ENCODE data around the gene NOXO1. TPM values are rescaled to one million over a fixed set of nuclear protein-coding genes. Genes with fewer than 3 reads are reported as not detected.

NOXO1 gene
- total and polyA plus RNA-seq, 2 donors (not counting 3 experiments of a cell fraction or from before 2014, with no cell fraction given), result 0.37 to 0.60 TPM

DNA sequence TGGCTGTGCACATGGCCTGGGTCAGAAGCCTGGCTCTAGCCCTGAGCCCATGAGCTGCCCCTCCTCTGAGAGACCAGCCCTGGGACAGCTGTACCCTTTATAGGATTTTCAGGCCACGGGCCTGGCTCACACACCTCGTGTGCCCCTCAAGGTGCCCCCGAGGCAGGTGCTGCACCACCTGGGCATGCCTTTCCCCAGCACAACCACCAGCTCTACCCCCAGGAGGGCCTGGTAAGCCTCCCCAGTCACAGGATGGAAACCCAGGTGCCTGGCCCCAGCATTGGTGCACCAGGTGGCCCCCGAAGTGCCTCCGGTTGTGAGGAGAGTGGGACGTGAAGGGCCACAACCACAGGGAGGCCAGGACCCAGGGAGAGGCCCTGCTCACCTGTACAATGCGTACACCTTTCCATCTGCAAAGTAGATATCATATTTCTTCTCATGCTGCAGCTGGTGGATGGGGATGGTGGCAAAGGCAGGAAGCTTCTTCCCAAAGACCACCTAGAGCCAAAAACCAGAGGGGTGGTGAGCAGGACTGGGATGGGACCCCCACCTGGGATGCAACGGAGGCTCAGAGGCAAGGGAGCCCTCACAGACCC, 22.1 kb upstream of the NOXO1 start:
- peaks cover 0 to 45% of the 10 kb centered on the region in 2 experiments for H3K36me3 ChIP-seq (ENCODE audit: control insufficient read depth in 2 of 2, extremely low read depth in 1 of 2, insufficient read depth in 2 of 2, low read length in 2 of 2)
- no peak overlapping the region for H3K4me2 ChIP-seq (ENCODE audit: insufficient read depth, low read length)
- H3K4me3 ChIP-seq (replicated peaks in 1 of 3; ENCODE audit: insufficient read depth in 1 of 3, low read depth in 1 of 3, low read length in 3 of 3), result no peak overlapping the region
- FAIRE-seq (no peak), DNase-seq (ENCODE audit: low read depth, low spot score) (no peak)
- H3K27me3 ChIP-seq (ENCODE audit: control insufficient read depth in 2 of 2, insufficient read depth in 2 of 2, low read length in 2 of 2), result no peaks in the 10 kb centered on the region
- BruUV-seq (replicated peaks), result no TSS peak
- H3K79me2 ChIP-seq (ENCODE audit: control insufficient read depth, insufficient read depth, low read length), result peaks cover 57% of the 10 kb centered on the region
- no peaks in the 10 kb centered on the region for H3K9me3 ChIP-seq (replicated peaks; ENCODE audit: control insufficient read depth, insufficient read depth, low read length)
- TF ChIP-seq FOS (IDR thresholded peaks at IDR 0.05; ENCODE audit: borderline replicate concordance, insufficient read depth, low read length) (no peak), EZH2 (IDR thresholded peaks at IDR 0.05; ENCODE audit: borderline replicate concordance, low read depth, low read length, severe bottlenecking) (no peak), CTCF (IDR thresholded peaks at IDR 0.05; ENCODE audit: extremely low read depth in 1 of 2, insufficient read depth in 1 of 2, low read depth in 1 of 2, low read length in 2 of 2) (no peak), MAX (IDR thresholded peaks at IDR 0.05; ENCODE audit: insufficient read depth, insufficient read length) (no peak), MYC (IDR thresholded peaks at IDR 0.05; ENCODE audit: low read depth, low read length) (no peak), POLR2AphosphoS5 (IDR thresholded peaks at IDR 0.05; ENCODE audit: insufficient read depth, low read depth, low read length) (no peak), JUN (IDR thresholded peaks at IDR 0.05; ENCODE audit: borderline replicate concordance, insufficient read depth, insufficient read length, low read depth) (no peak), POLR2A (IDR thresholded peaks at IDR 0.05; ENCODE audit: low read depth, low read length) (no peak), GATA2 (IDR thresholded peaks at IDR 0.05; ENCODE audit: insufficient read depth, insufficient read length, low read depth, low read length) (no peak)
- peaks cover 38% of the 10 kb centered on the region for H3K4me1 ChIP-seq (ENCODE audit: control insufficient read depth, extremely low read depth, insufficient read depth, low read length)
- intact Hi-C loops (cut with micrococcal nuclease) (no loop called here), dilution Hi-C loops (cut with MboI; ENCODE audit: extremely low pct_ligation_motif_present, low sequenced_read_pairs) (no loop called here)
- H3K27ac ChIP-seq (ENCODE audit: insufficient read depth, low read depth, low read length), result no peak overlapping the region
- H3K9ac ChIP-seq (replicated peaks; ENCODE audit: extremely low read depth, insufficient read depth, low read length), result no peak overlapping the region
- CTCF ChIA-PET, result interaction anchor here (0.7 to 4.0 kb wide), 17 partner anchors 11 to 248 kb away, joined by 3 to 85 read pairs (median 5); partner anchors contain the start of genes ECI1, GFER, NTHL1 and TRAF7
- H3K9me1 ChIP-seq (replicated peaks; ENCODE audit: control insufficient read depth, extremely low read depth, insufficient read depth, low read length), result no peaks in the 10 kb centered on the region
- no peak overlapping the region for H2AFZ ChIP-seq (ENCODE audit: low read depth, low read length)
- no peaks in the 10 kb centered on the region for H4K20me1 ChIP-seq (replicated peaks; ENCODE audit: control insufficient read depth, extremely low read depth, insufficient read depth, low read length)
- POLR2A ChIA-PET, result interaction anchor here (1.9 kb wide), 1 partner anchor 152 kb away, joined by 21 read pairs; the partner anchor contains the start of gene TRAF7

All from endothelial cell of umbilical vein (primary cell).